Stimulated activated CD8-positive, alpha-beta memory T cell treated with anti-CD3 and anti-CD28 coated beads, Interleukin-15, amount 100 ng/mL, for 4 hours (primary cell): ENCODE measurements around the gene ARFIP2.

Source experiments
- DNase-seq, 2 donors: peaks; one replicate each; pipeline ENCODE4 v3.0.0-alpha.2; 2020; ENCODE audit warnings: low read depth in 2 of 2

The ARFIP2 gene

GRCh38 chr11:6482441-6482840 is 1.3 kb upstream of the ARFIP2 start:
- no peak for DNase-seq

- DNase-seq = no peak
Measured at GRCh38 chr11:6481924-6482275, 769 bp upstream of the ARFIP2 start.

- no peak for DNase-seq
Measured at GRCh38 chr11:6480299-6480914, 724 bp downstream of the ARFIP2 start.

- no peak for DNase-seq
Measured at GRCh38 chr11:6476571-6476970, 4.6 kb downstream of the ARFIP2 start.

- DNase-seq = no peak
Measured at GRCh38 chr11:6475936-6476335, 5.2 kb downstream of the ARFIP2 start.

GRCh38 chr11:6474806-6475500 is 6.2 kb downstream of the ARFIP2 start:
- no peak for DNase-seq

- no peak for DNase-seq
Measured at GRCh38 chr11:6474413-6474792, 6.7 kb downstream of the ARFIP2 start.

GRCh38 chr11:6473451-6474412 is 7.4 kb downstream of the ARFIP2 start, which contains the start of gene TRIM3:
TRIM3 (minus strand) TSS chr11:6473941; CDS start chr11:6465695, 8,246 bp downstream.
- peak; percentile 54 to 64 for DNase-seq

GRCh38 chr11:6472934-6473333 is 8.2 kb downstream of the ARFIP2 start:
- no peak for DNase-seq

GRCh38 chr11:6469599-6469998 is 11.5 kb downstream of the ARFIP2 start:
- DNase-seq = no peak

GRCh38 chr11:6468712-6469495 is 12.2 kb downstream of the ARFIP2 start:
- DNase-seq = no peak

- no peak for DNase-seq
Measured at GRCh38 chr11:6459099-6459450, 22.1 kb downstream of the ARFIP2 start.

GRCh38 chr11:6458352-6459098 is 22.6 kb downstream of the ARFIP2 start:
- DNase-seq = no peak

GRCh38 chr11:6457581-6458320 is 23.4 kb downstream of the ARFIP2 start:
- DNase-seq = no peak

- DNase-seq = no peak
Measured at GRCh38 chr11:6456361-6457073, 24.6 kb downstream of the ARFIP2 start.

GRCh38 chr11:6455070-6455469 is 26.1 kb downstream of the ARFIP2 start:
- no peak for DNase-seq

- DNase-seq = no peak
Measured at GRCh38 chr11:6453152-6453551, 28.0 kb downstream of the ARFIP2 start.

GRCh38 chr11:6452219-6452618 is 28.9 kb downstream of the ARFIP2 start:
- DNase-seq = no peak

- DNase-seq = no peak
Measured at GRCh38 chr11:6448574-6448973, 32.6 kb downstream of the ARFIP2 start.
